A204.1 (cell line): ENCODE data around the gene PICALM.
A peak's percentile ranks its signal among the peaks of the same experiment; 100 is the strongest.
"Not testable (repeated sequence)": the region's sequence is repeated elsewhere in the genome, so short reads cannot be mapped to it uniquely, and the experiment has no call there.

Experiments used
- FAIRE-seq: peaks from 2 replicates; lab custom pipeline; 2012; peaks lifted over from hg19 to GRCh38; lab: Jason Lieb, UNC

PICALM gene, protein sequence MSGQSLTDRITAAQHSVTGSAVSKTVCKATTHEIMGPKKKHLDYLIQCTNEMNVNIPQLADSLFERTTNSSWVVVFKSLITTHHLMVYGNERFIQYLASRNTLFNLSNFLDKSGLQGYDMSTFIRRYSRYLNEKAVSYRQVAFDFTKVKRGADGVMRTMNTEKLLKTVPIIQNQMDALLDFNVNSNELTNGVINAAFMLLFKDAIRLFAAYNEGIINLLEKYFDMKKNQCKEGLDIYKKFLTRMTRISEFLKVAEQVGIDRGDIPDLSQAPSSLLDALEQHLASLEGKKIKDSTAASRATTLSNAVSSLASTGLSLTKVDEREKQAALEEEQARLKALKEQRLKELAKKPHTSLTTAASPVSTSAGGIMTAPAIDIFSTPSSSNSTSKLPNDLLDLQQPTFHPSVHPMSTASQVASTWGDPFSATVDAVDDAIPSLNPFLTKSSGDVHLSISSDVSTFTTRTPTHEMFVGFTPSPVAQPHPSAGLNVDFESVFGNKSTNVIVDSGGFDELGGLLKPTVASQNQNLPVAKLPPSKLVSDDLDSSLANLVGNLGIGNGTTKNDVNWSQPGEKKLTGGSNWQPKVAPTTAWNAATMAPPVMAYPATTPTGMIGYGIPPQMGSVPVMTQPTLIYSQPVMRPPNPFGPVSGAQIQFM

DNA sequence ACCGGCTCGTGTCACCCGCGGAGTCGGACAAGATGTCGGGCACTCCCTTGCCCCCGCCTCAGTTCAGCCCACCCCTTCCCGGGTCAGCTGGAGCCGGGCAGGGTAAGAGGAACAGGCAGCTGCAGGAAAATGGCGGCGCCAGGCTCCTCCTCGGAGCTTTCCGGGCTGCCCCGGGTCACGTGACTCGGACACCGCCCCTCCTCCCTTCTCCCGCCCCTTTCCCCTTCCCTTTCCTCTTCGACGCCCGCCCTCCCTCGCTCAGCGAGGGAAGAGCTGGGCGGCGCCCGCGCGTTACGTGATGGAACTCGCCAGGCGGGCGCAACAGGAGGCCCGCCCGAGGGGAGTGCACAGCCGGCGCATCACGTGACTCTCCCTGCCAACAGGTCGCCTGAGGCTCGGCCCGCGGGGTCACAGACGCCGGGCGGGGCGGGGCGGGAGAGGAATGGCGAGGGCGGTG lies at the start of gene PICALM:
PICALM (minus strand) TSS at position 134 of the 457 bp plus-strand sequence. CDS start 304 bp downstream, outside the sequence.
- FAIRE-seq, result peak; percentile 53

DNA sequence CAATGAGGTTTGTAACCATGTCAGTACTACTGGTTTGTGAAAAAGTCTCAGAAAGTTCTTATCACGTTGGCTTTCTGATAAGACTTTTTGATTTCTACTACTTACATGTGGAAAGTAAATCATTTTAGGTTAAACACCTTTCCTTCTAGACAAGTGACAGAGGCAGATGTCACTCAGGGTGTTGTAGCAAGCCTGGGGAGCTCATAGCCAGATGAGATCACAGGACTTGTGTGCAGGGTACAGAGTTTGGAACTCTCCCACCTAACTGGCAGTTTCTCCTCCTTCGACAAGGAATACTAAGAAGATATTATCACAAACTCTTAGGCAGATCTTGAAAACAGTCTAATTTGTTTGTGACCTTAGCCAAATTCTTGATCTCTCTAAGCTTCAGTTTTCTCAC lies 49.4 kb upstream of the PICALM start:
- FAIRE-seq, result no peak

DNA sequence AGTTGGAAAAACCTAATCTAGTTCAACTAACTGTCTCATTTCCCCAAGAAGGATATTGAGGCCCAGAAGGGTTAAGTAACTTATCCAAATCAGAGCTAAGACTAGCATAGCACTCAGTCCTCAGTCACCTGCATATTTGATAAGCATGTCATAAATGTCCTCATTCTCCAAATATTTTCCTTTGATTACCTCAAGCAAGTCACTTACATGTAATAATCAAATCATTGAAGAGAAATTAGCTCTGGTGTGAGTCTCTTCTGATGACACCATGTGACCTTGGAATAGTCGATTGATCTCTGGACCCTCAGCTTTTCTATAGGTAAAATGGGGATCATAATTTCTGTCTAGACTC lies 48.8 kb upstream of the PICALM start:
- no peak for FAIRE-seq

DNA sequence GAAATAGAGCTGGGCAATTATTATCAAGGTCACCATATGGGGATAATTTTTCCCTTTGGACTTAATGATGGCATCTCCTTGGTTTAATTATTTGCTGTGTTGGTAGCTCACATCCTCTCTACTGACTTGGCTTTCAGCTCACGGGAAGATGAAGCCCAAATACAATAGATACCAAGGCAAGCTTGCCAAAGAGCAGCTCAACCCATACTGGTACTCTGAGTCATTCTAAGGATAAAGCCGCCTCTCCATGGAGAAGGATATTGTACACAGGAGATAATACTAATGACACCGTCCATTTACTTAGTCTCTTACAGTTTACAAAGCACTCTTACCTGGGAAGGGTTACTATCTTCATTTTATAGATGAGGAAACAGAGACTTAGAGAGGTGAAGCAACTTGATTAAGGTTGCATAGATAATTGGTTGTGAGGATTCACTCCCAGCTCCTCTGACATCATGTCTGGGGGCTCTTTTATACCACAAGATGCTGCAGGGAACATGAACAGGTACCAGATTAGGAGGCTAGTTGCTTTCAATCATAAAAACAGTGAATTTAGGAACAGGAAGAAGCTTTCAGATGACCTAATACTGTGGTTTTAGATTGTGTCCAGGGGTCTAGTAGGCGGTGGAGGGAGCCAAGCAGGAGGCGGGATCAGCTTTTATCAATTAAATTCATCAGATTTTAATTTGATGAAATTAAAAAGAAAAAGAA lies 48.3 kb upstream of the PICALM start:
- no peak for FAIRE-seq

DNA sequence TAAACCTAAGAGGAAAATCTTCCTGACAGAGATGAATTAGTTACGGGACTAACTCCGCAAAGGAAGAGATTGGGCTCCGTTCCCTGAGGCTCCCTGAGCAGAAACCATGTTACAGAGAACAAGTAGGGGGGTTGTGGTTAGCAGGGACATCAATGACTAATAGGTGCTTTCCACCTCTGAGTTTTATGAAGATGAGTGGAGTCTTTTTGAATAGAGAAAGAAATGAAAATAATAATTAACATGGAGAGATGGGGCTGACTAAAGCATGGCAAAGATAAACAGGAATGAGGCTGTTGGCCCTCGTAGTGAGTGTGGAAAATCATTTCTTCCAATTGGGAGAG lies 47.5 kb upstream of the PICALM start:
- FAIRE-seq, result no peak

DNA sequence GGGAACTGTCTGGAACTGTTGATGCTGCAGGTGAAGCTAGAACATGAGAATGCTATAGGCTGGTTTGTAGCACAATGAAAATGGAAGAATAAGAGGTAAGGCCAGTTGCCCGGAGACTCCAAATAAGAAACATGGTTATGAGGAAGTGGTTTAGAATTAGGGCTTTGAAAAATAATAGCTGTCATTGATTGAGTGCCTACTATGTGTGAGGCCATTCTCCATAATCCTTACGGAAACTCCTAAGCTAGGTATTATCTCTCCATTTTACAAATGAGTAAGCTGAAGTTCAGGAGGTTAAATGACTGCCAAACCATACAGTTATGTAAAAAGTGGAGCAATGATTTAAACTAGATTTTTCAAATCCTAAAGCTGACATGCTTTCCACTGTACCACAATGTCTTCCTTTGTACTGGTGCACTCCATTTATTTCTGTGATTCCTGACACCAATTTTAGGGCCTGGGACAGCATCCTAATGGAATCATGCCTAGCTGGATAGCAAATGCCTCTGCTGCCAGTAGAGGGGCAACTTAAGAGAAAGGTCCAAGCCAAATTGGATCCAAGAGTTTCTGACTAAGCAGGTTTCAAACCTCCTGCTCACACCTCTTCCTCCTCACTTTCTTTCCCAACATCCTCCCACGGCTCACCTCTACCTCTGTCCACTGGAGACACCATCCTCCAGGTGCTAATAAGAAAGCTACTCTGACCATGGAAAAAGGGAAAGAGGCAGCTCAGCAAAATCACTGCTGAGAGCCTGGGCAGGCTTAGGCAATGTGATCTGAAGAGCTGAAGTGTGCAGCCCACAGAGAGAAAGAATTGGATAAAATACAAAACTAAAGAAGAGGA lies 46.9 kb upstream of the PICALM start:
- FAIRE-seq, result no peak

DNA sequence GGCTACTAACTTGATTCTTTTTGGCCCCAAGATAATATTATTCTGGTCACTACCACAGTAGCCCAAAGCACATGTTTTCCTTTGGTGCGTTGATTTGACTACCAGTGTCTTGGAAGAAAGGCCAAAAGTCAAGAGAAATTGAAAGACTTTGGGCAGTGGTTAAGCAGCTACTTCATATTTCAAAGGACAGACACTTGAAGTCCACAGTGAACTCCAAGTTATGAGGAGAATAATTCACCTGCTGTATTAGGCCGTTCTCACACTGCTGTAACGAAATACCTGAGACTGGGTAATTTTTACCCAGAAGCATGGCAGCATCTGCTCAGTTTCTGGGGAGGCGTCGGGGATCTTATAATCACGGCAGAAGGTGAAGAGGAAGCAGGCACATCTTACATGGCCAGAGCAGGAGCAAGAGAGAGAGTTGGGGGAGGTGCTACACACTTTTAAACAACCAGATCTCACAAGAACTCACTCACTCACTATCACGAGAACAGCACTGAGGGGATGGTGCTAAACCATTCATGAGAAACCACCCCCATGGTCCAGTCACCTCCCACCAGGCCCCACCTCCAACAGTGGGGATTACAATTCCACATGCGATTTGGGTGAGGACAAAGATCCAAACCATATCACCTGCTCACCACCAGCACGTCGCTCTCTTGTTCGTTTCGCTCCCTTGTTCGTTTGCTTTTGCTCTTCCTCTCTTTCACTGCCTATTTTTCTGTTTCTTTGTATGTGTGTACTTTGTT lies 40.2 kb upstream of the PICALM start:
- FAIRE-seq, result no peak

DNA sequence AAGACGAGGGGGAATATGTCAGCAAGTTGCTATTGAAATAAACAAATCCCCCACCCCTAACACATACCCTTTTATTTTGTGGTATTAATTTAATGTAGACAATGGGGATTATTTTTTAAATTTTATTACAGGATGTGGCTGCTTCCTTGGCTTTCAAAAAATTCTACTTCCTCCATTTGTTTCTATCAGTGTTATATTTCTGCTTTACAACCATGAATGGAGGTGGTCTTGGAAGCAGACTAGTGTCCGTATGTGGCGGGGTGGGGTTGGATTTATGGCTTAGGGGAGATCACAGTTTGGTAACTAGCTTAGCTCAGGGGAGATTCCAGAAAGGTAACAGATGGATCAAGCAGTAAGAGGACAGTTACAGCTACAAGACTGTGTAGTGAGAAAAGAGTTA lies 39.3 kb upstream of the PICALM start:
- no peak for FAIRE-seq

DNA sequence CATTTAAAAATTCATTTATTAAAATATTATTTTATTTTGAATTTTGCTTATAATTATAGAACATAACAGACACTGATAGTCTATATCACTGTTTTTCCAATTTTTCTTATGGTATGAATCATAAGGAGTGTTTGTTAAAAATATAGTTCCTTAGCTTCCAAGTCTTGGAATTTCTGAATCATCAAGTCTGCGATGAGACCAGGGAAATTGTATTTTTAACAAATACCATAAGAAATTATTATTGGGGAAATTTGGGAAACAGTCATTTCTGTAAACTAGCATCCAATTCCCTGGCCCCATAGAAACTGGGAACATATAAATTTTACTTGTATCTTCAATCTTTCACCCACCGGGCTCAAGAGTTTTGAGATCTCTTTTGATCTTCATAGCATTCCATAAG lies 38.0 kb upstream of the PICALM start:
- no peak for FAIRE-seq

DNA sequence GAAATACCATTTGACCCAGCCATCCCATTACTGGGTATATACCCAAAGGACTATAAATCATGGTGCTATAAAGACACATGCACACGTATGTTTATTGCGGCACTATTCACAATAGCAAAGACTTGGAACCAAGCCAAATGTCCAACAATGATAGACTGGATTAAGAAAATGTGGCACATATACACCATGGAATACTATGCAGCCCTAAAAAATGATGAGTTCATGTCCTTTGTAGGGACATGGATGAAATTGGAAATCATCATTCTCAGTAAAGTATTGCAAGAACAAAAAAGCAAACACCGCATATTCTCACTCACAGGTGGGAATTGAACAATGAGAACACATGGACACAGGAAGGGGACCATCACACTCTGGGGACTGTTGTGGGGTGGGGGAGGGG lies 37.1 kb upstream of the PICALM start:
- FAIRE-seq, result not testable (repeated sequence)

DNA sequence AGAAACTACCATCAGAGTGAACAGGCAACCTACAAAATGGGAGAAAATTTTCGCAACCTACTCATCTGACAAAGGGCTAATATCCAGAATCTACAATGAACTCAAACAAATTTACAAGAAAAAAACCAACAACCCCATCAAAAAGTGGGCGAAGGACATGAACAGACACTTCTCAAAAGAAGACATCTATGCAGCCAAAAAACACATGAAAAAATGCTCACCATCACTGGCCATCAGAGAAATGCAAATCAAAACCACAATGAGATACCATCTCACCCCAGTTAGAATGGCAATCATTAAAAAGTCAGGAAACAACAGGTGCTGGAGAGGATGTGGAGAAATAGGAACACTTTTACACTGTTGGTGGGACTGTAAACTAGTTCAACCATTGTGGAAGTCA lies 36.7 kb upstream of the PICALM start:
- FAIRE-seq, result not testable (repeated sequence)

DNA sequence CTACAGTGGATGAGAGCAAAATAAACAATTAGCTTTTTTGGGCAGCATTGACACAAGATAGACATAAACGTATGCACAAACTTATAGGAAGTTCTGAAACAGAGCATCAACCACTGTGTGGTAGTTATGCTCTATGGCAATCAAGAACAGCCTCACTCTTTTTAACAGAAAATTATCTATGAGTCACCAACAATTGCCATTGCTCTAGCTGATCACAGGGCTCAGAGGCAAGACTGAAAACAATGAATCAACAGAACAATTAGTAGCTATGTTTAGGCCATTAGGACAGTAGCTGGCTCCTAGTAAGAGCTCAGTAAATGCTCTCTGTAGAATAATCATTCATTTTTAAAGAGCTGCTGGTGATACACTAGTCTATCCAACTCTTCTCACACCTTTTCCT lies 34.9 kb upstream of the PICALM start:
- FAIRE-seq, result no peak

DNA sequence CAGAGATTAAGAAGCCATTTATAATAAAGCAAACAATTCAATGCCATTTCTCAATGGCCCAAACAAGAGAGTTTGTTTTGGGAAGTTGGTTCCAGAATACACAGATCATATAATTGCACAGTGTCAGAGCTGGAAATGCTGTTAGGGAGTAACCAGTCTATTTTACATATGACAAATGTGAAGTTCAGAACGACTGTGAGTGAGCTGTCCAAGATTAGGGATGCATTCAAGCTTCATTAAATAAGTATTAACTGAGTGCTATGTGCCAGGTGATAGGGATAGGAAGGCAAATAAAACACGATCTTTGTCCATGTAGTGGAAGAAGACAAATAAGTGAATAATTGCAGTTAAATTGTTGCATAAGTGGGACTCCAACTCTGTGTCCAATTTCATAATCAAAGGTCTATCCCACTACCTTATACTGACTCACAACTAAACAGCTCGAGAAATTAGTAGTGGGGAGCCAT lies 33.1 kb upstream of the PICALM start:
- no peak for FAIRE-seq

DNA sequence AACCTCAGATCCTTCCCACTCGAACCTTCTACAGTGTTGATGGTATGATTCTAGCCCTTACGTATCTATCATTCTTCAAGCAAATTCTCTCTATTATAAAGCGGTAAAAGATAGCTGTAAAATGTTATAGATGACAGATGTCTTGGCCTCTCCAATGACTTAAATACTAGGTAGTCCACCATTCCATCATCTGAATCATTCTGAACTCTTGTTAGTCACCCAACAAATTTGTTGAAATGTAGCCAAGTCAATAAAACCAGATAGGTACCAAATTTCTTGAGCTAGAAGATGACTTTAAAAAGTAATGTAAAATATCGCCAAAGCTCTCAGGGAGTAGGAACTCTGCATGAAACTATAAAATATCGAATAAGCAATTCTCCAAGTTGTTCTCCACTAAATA lies 32.6 kb upstream of the PICALM start:
- FAIRE-seq, result no peak

DNA sequence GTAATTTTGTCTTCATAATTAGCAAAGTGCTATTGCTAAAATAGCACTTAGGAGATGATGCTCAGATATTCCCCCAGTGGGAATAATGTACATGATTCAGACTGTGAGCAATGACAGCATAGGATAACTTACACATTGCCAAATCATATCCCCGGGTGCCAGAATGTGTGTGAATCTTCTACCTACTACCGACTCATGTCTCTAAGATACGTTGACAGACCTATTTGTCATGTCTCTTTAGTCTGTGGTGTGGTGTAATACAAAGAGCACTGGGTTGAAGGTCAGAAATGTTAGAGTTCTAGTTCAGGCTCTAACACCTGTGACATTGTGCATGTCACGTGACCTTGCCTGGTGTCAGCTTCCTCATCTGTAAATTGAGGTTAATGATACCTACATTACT lies 31.0 kb upstream of the PICALM start:
- FAIRE-seq, result no peak

DNA sequence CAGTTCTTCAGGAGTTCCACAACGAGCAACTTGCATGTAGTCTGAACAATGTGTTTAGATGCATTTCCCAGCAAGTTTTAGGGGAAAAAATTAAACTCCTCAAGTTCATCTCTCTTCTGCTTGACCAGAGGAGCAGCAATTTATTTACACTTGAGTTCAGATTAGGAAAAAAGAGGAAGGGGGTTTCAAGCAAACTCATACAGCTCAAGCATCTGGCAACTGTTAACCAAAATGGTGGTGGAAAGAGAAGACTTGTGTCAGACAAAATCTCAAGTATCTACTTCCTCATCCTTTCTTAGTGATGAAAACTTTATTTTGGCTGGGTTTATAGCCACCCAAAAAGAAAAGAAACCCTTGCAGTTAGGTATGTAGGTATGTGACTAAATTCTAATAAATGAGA lies 29.1 kb upstream of the PICALM start:
- FAIRE-seq, result no peak

DNA sequence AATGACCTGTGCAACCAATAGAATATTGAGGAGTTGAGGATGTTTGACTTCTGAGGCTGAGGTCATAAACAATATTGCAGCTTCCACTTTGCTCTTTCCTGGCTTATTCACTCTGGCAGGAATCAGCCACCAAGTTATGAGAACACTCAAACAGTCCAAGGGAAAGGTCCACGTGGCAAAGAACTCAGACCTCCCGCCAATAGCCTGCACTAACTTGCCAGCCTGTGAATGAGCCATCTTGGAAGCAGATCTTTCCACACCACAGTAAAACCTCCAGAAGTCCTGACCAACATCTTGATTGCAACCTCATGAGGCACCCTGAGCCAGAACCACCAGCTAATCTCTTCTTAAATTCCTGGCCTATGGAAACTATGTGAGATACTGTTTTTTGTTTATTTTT lies 22.7 kb upstream of the PICALM start:
- FAIRE-seq, result no peak

DNA sequence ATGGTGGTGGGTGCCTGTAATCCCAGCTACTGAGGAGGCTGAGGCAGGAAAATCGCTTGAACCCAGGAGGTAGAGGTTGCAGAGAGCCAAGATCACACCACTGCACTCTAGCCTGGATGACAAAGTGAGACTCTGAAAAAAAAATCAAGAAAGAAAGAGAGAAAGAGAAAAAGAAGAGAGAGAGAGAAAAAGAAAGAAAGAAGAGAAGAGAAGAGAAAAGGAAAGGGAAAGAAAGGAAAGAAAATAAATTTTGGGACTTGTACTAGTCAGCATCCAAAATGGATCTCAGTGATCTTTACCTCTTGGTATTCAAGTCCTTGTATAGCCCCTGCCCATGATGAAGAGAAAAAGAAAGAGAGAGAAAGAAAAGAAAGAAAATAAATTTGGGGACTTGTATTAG lies 22.2 kb upstream of the PICALM start:
- no peak for FAIRE-seq

DNA sequence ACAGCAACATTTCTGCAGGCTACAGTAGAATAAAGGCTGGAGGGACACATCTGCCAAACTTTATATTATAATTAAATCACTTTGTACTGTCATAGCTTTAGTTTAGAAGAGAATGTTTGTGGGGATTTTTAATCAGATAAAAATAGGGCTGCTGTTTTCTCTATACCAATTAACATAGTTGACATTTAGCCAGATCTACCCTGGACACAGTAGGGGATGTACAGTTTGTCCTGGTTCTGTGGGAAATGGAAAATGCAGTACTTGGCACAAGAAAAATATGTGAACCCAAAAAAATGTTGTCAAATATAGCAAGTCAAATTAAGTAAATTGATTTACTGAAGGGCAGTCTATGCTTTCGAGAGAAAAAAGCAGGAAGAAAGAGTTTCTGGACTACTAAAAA lies 20.8 kb upstream of the PICALM start:
- FAIRE-seq, result no peak

DNA sequence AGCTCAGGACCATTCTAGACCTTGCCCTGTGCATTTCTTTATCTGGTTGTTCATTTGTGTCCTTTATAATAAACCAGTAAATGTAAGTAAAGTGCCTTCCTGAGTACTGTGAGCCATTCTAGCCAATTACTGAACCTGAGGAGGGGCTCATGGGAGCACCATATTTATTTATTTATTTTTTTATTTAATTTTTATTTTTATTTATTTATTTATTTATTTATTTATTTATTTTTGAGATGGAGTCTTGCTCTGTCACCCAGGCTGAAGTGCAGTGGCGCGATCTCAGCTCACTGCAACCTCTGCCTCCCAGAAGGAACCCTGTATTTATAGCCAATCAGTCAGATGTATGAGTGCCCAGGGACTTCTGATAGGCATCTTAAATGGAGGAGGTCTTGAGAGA lies 18.8 kb upstream of the PICALM start:
- FAIRE-seq, result not testable (repeated sequence)

DNA sequence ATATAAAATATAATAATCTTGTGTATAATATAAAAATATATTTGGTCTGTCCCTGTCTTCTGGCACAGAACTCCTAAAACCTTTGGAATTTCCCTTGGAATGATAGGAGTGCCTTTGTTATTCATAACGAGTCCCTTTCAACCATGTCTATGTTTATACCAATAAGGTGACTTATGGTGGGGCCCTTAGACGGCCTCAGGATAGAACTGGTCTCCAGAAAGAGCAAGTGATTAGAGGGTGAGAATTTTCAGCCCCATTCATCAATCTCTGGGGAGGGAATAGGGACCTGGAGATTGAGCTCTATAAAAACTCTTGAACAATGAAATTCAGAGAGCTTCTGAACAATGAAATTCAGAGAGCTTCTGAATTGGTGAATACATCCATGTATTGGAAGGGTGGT lies 18.4 kb upstream of the PICALM start:
- FAIRE-seq, result no peak

DNA sequence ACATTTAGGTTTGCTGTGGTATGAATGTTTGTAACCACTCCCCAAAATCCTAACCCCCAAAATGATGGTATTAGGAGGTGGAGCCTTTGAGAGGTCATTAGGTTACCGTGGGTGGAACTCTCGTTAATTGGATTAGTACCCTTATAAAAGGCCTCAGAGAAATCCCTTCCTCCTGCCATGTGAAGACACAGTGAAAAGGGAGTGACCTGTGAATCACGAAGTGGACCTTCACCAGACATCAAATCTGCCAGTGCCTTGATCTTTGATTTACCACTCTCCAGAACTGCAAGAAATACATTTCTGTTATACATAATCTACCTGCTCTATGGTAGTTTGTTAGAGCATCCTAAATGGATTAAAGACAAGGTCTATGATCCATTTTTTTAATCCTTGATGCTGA lies 12.6 kb upstream of the PICALM start:
- FAIRE-seq, result no peak
